H9 (cell line): ENCODE data around the gene NTF4. TPM values are rescaled to one million over a fixed set of nuclear protein-coding genes. Genes with fewer than 3 reads are reported as not detected.

Experiments
- DNase-seq: peaks from one replicate; pipeline ENCODE4 v3.0.0-alpha.2; 2017
- H2AFZ ChIP-seq: one replicate; pipeline ENCODE4 v1.6.1; 2013; ENCODE audit warnings: mild to moderate bottlenecking, low read length, control low read depth, moderate library complexity
- H2AK5ac ChIP-seq: 2 replicates; pipeline ENCODE4 v1.6.1; 2013; ENCODE audit warnings: low read length, control low read depth, mixed read lengths; ENCODE audit not compliant: insufficient read length
- H2BK120ac ChIP-seq: one replicate; pipeline ENCODE4 v1.6.1; 2013; ENCODE audit warnings: low read depth, mild to moderate bottlenecking, low read length, control low read depth, inconsistent platforms; ENCODE audit not compliant: poor library complexity, severe bottlenecking
- H2BK12ac ChIP-seq: 2 replicates; pipeline ENCODE4 v1.6.1; 2013; ENCODE audit warnings: low read length, control low read depth, mixed read lengths, low read depth; ENCODE audit not compliant: insufficient read length
- H2BK15ac ChIP-seq: 2 replicates; pipeline ENCODE4 v1.6.1; 2013; ENCODE audit warnings: low read depth, low read length, control low read depth
- H2BK20ac ChIP-seq: one replicate; pipeline ENCODE4 v1.6.1; 2013; ENCODE audit warnings: low read depth, mild to moderate bottlenecking, low read length, control low read depth, inconsistent platforms; ENCODE audit not compliant: poor library complexity, severe bottlenecking
- H2BK5ac ChIP-seq: 2 replicates; pipeline ENCODE4 v1.6.1; 2013; ENCODE audit warnings: low read length, control low read depth, mixed read lengths; ENCODE audit not compliant: insufficient read length
- H3K14ac ChIP-seq: 2 replicates; pipeline ENCODE4 v1.6.1; 2013; ENCODE audit warnings: low read length, control low read depth; ENCODE audit not compliant: insufficient read depth
- H3K18ac ChIP-seq: 2 replicates; pipeline ENCODE4 v1.6.1; 2013; ENCODE audit warnings: low read depth, mild to moderate bottlenecking, mixed read lengths, low read length, control low read depth; ENCODE audit not compliant: insufficient read length
- H3K23ac ChIP-seq: 2 replicates; pipeline ENCODE4 v1.6.1; 2013; ENCODE audit warnings: low read length, control low read depth, mixed read lengths, low read depth; ENCODE audit not compliant: insufficient read length
- H3K23me2 ChIP-seq: 2 replicates; pipeline ENCODE4 v1.6.1; 2013; ENCODE audit warnings: low read depth, mild to moderate bottlenecking, mixed read lengths, low read length, control low read depth; ENCODE audit not compliant: insufficient read length, poor library complexity, severe bottlenecking
- H3K27ac ChIP-seq: 2 replicates; pipeline ENCODE4 v1.5.1; 2013; ENCODE audit warnings: low read length, control low read depth, mixed read lengths, low read depth; ENCODE audit not compliant: insufficient read length
- H3K27me3 ChIP-seq: 2 replicates; pipeline ENCODE4 v1.6.1; 2013; ENCODE audit warnings: low read length, control low read depth, inconsistent platforms; ENCODE audit not compliant: insufficient read depth
- H3K4ac ChIP-seq: 2 replicates; pipeline ENCODE4 v1.6.1; 2013; ENCODE audit warnings: low read depth, mild to moderate bottlenecking, control low read depth, inconsistent platforms, low read length, moderate library complexity
- H3K4me1 ChIP-seq: 2 replicates; pipeline ENCODE4 v1.6.1; 2013; ENCODE audit warnings: low read length, control low read depth, inconsistent platforms; ENCODE audit not compliant: insufficient read depth
- H3K4me2 ChIP-seq: 2 replicates; pipeline ENCODE4 v1.6.1; 2013; ENCODE audit warnings: low read length, control low read depth, mixed read lengths; ENCODE audit not compliant: insufficient read length, insufficient read depth
- H3K56ac ChIP-seq: 2 replicates; pipeline ENCODE4 v1.6.1; 2013; ENCODE audit warnings: low read depth, mild to moderate bottlenecking, mixed read lengths, low read length, control low read depth; ENCODE audit not compliant: insufficient read length
- H3K79me1 ChIP-seq: 2 replicates; pipeline ENCODE4 v1.6.1; 2013; ENCODE audit warnings: low read depth, mild to moderate bottlenecking, moderate library complexity, low read length, control low read depth, inconsistent platforms; ENCODE audit not compliant: insufficient read depth, poor library complexity, severe bottlenecking
- H3K79me2 ChIP-seq: 2 replicates; pipeline ENCODE4 v1.6.1; 2013; ENCODE audit warnings: low read length, control low read depth, inconsistent platforms; ENCODE audit not compliant: insufficient read depth
- H3K9ac ChIP-seq: 2 replicates; pipeline ENCODE4 v1.6.1; 2013; ENCODE audit warnings: low read length, control low read depth, mixed read lengths; ENCODE audit not compliant: insufficient read length; ENCODE audit errors: extremely low read depth
- H3K9me3 ChIP-seq: one replicate; pipeline ENCODE4 v1.6.1; 2013; ENCODE audit warnings: low read depth, low read length, inconsistent platforms; ENCODE audit not compliant: control insufficient read depth
- H3T11ph ChIP-seq: one replicate; pipeline ENCODE4 v1.6.1; 2013; ENCODE audit warnings: mild to moderate bottlenecking, low read length, control low read depth, inconsistent platforms
- H4K20me1 ChIP-seq: one replicate; pipeline ENCODE4 v1.6.1; 2013; ENCODE audit not compliant: control insufficient read depth, insufficient read length, insufficient read depth
- H4K5ac ChIP-seq: 2 replicates; pipeline ENCODE4 v1.6.1; 2013; ENCODE audit warnings: low read depth, mild to moderate bottlenecking, mixed read lengths, low read length, control low read depth; ENCODE audit not compliant: insufficient read length
- H4K8ac ChIP-seq: replicated peaks from 2 replicates; pipeline ENCODE4 v1.6.1; 2013; ENCODE audit warnings: low read length, control low read depth, mixed read lengths, low read depth; ENCODE audit not compliant: insufficient read length
- H4K91ac ChIP-seq: 2 replicates; pipeline ENCODE4 v1.6.1; 2013; ENCODE audit warnings: low read depth, mild to moderate bottlenecking, moderate library complexity, mixed read lengths, low read length, control low read depth; ENCODE audit not compliant: insufficient read length
- H3K27ac Mint-ChIP-seq, 3 experiments: 2 replicates in 2 of 3; 3 replicates in 1 of 3; pipeline ENCODE4 v1.8.0; 2020 to 2021; ENCODE audit warnings: mixed read lengths in 3 of 3, mild to moderate bottlenecking in 1 of 3, moderate library complexity in 1 of 3
- H3K27me3 Mint-ChIP-seq: 2 replicates; pipeline ENCODE4 v1.8.0; 2021; ENCODE audit warnings: low read depth, mild to moderate bottlenecking, moderate library complexity, mixed read lengths
- H3K36me3 Mint-ChIP-seq, 3 experiments: 2 replicates in 2 of 3; 3 replicates in 1 of 3; pipeline ENCODE4 v1.8.0; 2020 to 2021; ENCODE audit warnings: low read depth in 3 of 3, mixed read lengths in 3 of 3; ENCODE audit not compliant: insufficient read depth in 1 of 3
- H3K4me1 Mint-ChIP-seq, 2 experiments: 2 replicates each; pipeline ENCODE4 v1.8.0; 2020; ENCODE audit warnings: mixed read lengths in 2 of 2
- H3K4me3 Mint-ChIP-seq, 2 experiments: 2 replicates in 1 of 2; 3 replicates in 1 of 2; pipeline ENCODE4 v1.8.0; 2020 to 2021; ENCODE audit warnings: mild to moderate bottlenecking in 2 of 2, mixed read lengths in 2 of 2, moderate library complexity in 1 of 2
- H3K9me3 Mint-ChIP-seq, 2 experiments: 2 replicates in 1 of 2; 3 replicates in 1 of 2; pipeline ENCODE4 v1.8.0; 2020; ENCODE audit warnings: mild to moderate bottlenecking in 2 of 2, mixed read lengths in 2 of 2, moderate library complexity in 1 of 2
- CTCF ChIP-seq: fragments of 200-600 bp; sonication (generic); conservative IDR thresholded peaks from 3 replicates; pipeline ENCODE4 v1.8.0; 2021; ENCODE audit warnings: antibody characterized with exemption, mild to moderate bottlenecking
- WGBS: extraction: QIAGEN DNeasy Blood & Tissue Kit; methylation state at CpG from one replicate; pipeline ENCODE4 v1.1.7; 2013; ENCODE audit warnings: missing lambda C conversion rate, low lambda C conversion rate, mixed read lengths; ENCODE audit not compliant: insufficient read length; ENCODE audit errors: extremely low coverage; 5-methylcytosine and 5-hydroxymethylcytosine counted together
- total RNA-seq: library from RNA; stranded (reverse); gene quantifications from 2 replicates; pipeline ENCODE4 v1.2.1, GENCODE V29; 2021

Gene NTF4
- total RNA-seq, 1 experiment from 2014 or later: 2.1 TPM

DNA sequence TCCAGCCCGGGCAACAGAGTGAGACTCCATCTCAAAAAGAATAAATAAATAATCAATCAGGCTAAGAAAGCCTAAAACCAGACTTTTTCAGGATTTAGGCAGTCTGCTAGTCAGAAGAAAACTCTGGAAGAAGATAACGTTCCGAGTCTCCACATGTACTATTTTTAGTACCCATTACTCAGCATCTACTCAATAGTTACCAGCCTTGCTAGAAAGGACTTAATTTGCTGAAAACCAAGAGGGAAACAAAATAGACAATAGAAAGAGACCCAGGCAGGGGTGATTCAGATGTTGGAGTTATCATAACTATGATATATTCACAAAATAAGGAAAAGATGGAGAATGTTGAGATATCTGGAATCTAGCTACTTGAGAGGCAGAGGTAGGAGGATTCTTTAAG is 45.9 kb upstream of the NTF4 start:
- H3K4me3 Mint-ChIP-seq: no peak overlapping the region
- Histone ChIP-seq H2BK5ac (no peak overlapping the region), H2AK5ac (no peak overlapping the region), H2BK15ac (no peak overlapping the region), H3K79me2 (no peaks in the 10 kb centered on the region), H3K4me1 (no peaks in the 10 kb centered on the region), H2BK12ac (no peak overlapping the region), H3K27ac (no peak overlapping the region), H2BK20ac (no peak overlapping the region), H3K14ac (no peak overlapping the region), H3K18ac (no peak overlapping the region), H3K23me2 (no peaks in the 10 kb centered on the region), H3K27me3 (no peaks in the 10 kb centered on the region), H4K8ac (no peak overlapping the region), H3K79me1 (no peaks in the 10 kb centered on the region), H3K4ac (no peak overlapping the region), H4K5ac (no peak overlapping the region), H4K91ac (no peak overlapping the region), H3K23ac (no peak overlapping the region), H2AFZ (no peak overlapping the region), H3K9ac (no peak overlapping the region), H3K4me2 (no peak overlapping the region), H3K56ac (no peak overlapping the region), H3K9me3 (no peaks in the 10 kb centered on the region), H4K20me1 (no peaks in the 10 kb centered on the region), H2BK120ac (no peak overlapping the region), H3T11ph (no peak overlapping the region)
- no CpG with 5 or more reads among the region's 3 CpGs for WGBS
- peaks cover 25 to 37% (median 36%) of the 10 kb centered on the region in 3 experiments for H3K36me3 Mint-ChIP-seq
- H3K9me3 Mint-ChIP-seq: peaks cover 0 to 2% of the 10 kb centered on the region in 2 experiments; a peak in 2 of 5 replicates
- H3K4me1 Mint-ChIP-seq: peaks cover 17 to 33% of the 10 kb centered on the region in 2 experiments
- TF ChIP-seq CTCF: no peak
- peaks cover 6% of the 10 kb centered on the region for H3K27me3 Mint-ChIP-seq
- H3K27ac Mint-ChIP-seq: peak overlapping the region in 1 of 3 experiments; percentile 75; a peak in 1 of 7 replicates
- DNase-seq: no peak
